GM23338 (cell line): ENCODE results near the gene FARSB. TPM values are rescaled to one million over a fixed set of nuclear protein-coding genes. Genes with fewer than 3 reads are reported as not detected.

Experiments used
- ATAC-seq: fragments of 200-7000 bp; cut with Tn5 transposase; 3 replicates; pipeline ENCODE4 v1.9.1; 2020
- DNase-seq: peaks from one replicate; pipeline ENCODE4 v3.0.0-alpha.2; 2015; ENCODE audit warnings: low spot score
- H2AFZ ChIP-seq: fragments of 200-600 bp; sonication (generic); 2 replicates; pipeline ENCODE4 v1.8.0; 2016; ENCODE audit warnings: antibody characterized with exemption, mild to moderate bottlenecking, moderate library complexity
- H3F3A ChIP-seq: fragments of 200-600 bp; sonication (generic); replicated peaks from 2 replicates; pipeline ENCODE4 v1.8.0; 2017; ENCODE audit warnings: antibody characterized with exemption, mixed run types, low read depth
- H3K27ac ChIP-seq: fragments of 200-600 bp; sonication (generic); 2 replicates; pipeline ENCODE4 v1.6.1; 2016; ENCODE audit warnings: low read depth
- H3K27me3 ChIP-seq: fragments of 200-600 bp; sonication (generic); 2 replicates; pipeline ENCODE4 v1.8.0; 2016; ENCODE audit warnings: mild to moderate bottlenecking, mixed run types, moderate library complexity; ENCODE audit not compliant: insufficient read depth
- H3K36me3 ChIP-seq: fragments of 200-600 bp; sonication (generic); 2 replicates; pipeline ENCODE4 v1.8.0; 2016; ENCODE audit warnings: mild to moderate bottlenecking; ENCODE audit not compliant: insufficient read depth
- H3K4me1 ChIP-seq: fragments of 200-600 bp; sonication (generic); 2 replicates; pipeline ENCODE4 v1.8.0; 2016; ENCODE audit warnings: mild to moderate bottlenecking, moderate library complexity; ENCODE audit not compliant: insufficient read depth
- H3K4me2 ChIP-seq: fragments of 200-600 bp; sonication (generic); 2 replicates; pipeline ENCODE4 v1.7.1; 2017; ENCODE audit warnings: mixed run types
- H3K4me3 ChIP-seq: fragments of 200-600 bp; sonication (generic); 2 replicates; pipeline ENCODE4 v1.6.1; 2016; ENCODE audit warnings: mixed run types
- H3K79me2 ChIP-seq: fragments of 200-600 bp; sonication (generic); replicated peaks from 2 replicates; pipeline ENCODE4 v1.8.0; 2017; ENCODE audit warnings: mild to moderate bottlenecking; ENCODE audit not compliant: insufficient read depth
- H3K9me2 ChIP-seq: fragments of 200-600 bp; sonication (generic); 2 replicates; pipeline ENCODE4 v1.8.0; 2017; ENCODE audit not compliant: insufficient read depth
- H4K20me1 ChIP-seq: fragments of 200-600 bp; sonication (generic); replicated peaks from 2 replicates; pipeline ENCODE4 v1.8.0; 2017; ENCODE audit warnings: mild to moderate bottlenecking; ENCODE audit not compliant: insufficient read depth
- H3K27ac Mint-ChIP-seq: 2 replicates; pipeline ENCODE4 v1.8.0; 2020; ENCODE audit warnings: inconsistent platforms, mild to moderate bottlenecking, moderate library complexity, mixed read lengths
- H3K27me3 Mint-ChIP-seq: 3 replicates; pipeline ENCODE4 v1.8.0; 2022; ENCODE audit warnings: low read depth, mild to moderate bottlenecking, moderate library complexity, mixed read lengths, inconsistent platforms; ENCODE audit not compliant: insufficient read depth, poor library complexity
- H3K36me3 Mint-ChIP-seq: 3 replicates; pipeline ENCODE4 v1.8.0; 2021; ENCODE audit warnings: low read depth, mild to moderate bottlenecking, inconsistent platforms, moderate library complexity, mixed read lengths
- H3K4me1 Mint-ChIP-seq: 3 replicates; pipeline ENCODE4 v1.8.0; 2020; ENCODE audit warnings: mild to moderate bottlenecking, inconsistent platforms, mixed read lengths
- H3K4me3 Mint-ChIP-seq: 3 replicates; pipeline ENCODE4 v1.8.0; 2021; ENCODE audit warnings: moderate library complexity, mild to moderate bottlenecking, inconsistent platforms, mixed read lengths
- H3K9me3 Mint-ChIP-seq: 3 replicates; pipeline ENCODE4 v1.8.0; 2020; ENCODE audit warnings: moderate library complexity, mild to moderate bottlenecking, inconsistent platforms, mixed read lengths
- CREB1 ChIP-seq: fragments of 250-450 bp; sonication (Bioruptor Pico); IDR thresholded peaks from 2 replicates; pipeline ENCODE4 v1.5.0; 2020; ENCODE audit warnings: low read depth, mild to moderate bottlenecking, moderate library complexity
- STAT1 ChIP-seq: IDR thresholded peaks from one replicate; pipeline ENCODE4 v1.6.1; 2016; ENCODE audit warnings: antibody characterized with exemption; ENCODE audit not compliant: unreplicated experiment
- polyA plus RNA-seq: library from polyadenylated mRNA; unstranded; fragments of >200 nt; fragmentation: Nextera tagmentation; extraction: Ambion mirVana; gene quantifications from 2 replicates; pipeline ENCODE4 v1.2.1, GENCODE V29; 2016
- total RNA-seq: library from RNA; depleted of rRNA; stranded (reverse); fragments of >200 nt; shearing (Covaris generic); gene quantifications from 2 replicates; pipeline ENCODE4 v1.2.3, GENCODE V29; 2014
- TF ChIP-seq, protein P1 (sequence below): IDR thresholded peaks from one replicate; pipeline ENCODE4 v1.6.1; 2018; ENCODE audit warnings: antibody characterized with exemption; ENCODE audit not compliant: unreplicated experiment
- TF ChIP-seq, protein P2 (sequence below), 2 experiments: fragments of 200-600 bp in 1 of 2; sonication (generic) in 1 of 2; conservative IDR thresholded peaks; 2 replicates each; pipeline versions ENCODE4 v1.5.1 to v1.6.1; 2016 to 2017; ENCODE audit warnings: antibody characterized with exemption in 2 of 2, low read depth in 2 of 2, mild to moderate bottlenecking in 2 of 2, moderate library complexity in 1 of 2

Gene FARSB
- total and polyA plus RNA-seq, 2 experiments from 2014 or later = 32.5 to 40.0 TPM

DNA sequence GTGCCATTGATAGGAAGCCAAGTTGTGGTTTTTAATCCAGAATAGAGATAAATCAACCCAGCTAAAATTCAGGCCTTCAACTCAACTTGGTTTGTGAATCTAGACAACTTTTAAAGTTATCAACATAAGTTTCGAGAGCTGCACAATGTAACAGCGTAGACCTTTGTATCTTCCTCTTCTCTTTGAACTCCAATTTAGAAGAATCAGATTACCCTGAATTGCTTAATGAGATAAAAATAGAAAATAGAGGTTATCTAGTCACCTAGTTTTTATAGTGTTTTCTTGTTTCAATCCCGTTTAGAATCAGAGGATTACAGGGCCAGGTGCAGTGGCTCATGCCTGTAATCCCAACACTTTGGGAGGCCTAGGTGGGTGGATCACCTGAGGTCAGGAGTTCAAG lies 27.9 kb upstream of the FARSB start (continued):
- TF ChIP-seq, protein P1, sequence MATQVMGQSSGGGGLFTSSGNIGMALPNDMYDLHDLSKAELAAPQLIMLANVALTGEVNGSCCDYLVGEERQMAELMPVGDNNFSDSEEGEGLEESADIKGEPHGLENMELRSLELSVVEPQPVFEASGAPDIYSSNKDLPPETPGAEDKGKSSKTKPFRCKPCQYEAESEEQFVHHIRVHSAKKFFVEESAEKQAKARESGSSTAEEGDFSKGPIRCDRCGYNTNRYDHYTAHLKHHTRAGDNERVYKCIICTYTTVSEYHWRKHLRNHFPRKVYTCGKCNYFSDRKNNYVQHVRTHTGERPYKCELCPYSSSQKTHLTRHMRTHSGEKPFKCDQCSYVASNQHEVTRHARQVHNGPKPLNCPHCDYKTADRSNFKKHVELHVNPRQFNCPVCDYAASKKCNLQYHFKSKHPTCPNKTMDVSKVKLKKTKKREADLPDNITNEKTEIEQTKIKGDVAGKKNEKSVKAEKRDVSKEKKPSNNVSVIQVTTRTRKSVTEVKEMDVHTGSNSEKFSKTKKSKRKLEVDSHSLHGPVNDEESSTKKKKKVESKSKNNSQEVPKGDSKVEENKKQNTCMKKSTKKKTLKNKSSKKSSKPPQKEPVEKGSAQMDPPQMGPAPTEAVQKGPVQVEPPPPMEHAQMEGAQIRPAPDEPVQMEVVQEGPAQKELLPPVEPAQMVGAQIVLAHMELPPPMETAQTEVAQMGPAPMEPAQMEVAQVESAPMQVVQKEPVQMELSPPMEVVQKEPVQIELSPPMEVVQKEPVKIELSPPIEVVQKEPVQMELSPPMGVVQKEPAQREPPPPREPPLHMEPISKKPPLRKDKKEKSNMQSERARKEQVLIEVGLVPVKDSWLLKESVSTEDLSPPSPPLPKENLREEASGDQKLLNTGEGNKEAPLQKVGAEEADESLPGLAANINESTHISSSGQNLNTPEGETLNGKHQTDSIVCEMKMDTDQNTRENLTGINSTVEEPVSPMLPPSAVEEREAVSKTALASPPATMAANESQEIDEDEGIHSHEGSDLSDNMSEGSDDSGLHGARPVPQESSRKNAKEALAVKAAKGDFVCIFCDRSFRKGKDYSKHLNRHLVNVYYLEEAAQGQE = no peak
- TF ChIP-seq, protein P2, sequence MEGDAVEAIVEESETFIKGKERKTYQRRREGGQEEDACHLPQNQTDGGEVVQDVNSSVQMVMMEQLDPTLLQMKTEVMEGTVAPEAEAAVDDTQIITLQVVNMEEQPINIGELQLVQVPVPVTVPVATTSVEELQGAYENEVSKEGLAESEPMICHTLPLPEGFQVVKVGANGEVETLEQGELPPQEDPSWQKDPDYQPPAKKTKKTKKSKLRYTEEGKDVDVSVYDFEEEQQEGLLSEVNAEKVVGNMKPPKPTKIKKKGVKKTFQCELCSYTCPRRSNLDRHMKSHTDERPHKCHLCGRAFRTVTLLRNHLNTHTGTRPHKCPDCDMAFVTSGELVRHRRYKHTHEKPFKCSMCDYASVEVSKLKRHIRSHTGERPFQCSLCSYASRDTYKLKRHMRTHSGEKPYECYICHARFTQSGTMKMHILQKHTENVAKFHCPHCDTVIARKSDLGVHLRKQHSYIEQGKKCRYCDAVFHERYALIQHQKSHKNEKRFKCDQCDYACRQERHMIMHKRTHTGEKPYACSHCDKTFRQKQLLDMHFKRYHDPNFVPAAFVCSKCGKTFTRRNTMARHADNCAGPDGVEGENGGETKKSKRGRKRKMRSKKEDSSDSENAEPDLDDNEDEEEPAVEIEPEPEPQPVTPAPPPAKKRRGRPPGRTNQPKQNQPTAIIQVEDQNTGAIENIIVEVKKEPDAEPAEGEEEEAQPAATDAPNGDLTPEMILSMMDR (conservative IDR thresholded peaks at IDR 0.05; ENCODE audit: low read depth in 2 of 2) = no peak

DNA sequence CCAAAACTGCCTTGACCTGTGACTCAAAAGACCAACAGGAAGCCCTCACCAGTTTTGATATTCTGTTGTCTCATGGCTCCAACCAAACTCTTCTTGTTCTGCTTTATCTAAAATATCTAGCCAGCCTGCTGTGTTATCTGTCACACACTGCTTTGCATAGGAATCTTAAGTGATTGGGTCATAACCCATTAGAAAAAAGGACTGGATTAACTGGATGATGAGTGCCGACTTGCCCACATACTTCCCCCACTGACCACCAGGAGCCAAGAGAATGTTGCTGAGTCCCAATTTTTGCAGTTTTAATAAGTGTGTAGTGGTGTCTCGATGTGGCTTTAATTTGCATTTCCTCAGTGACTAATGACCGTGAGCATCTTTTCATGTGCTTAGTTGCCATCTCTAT lies 22.1 kb upstream of the FARSB start:
- peak; percentile 14 for DNase-seq
- no peak overlapping the region for H2AFZ ChIP-seq
- no peaks in the 10 kb centered on the region for H4K20me1 ChIP-seq

More for the DNA sequence above, 22.1 kb upstream of the FARSB start:
- no peak overlapping the region for H3K4me3 Mint-ChIP-seq
- Histone ChIP-seq H3K36me3 (no peaks in the 10 kb centered on the region), H3K79me2 (no peaks in the 10 kb centered on the region), H3K4me2 (no peak overlapping the region), H3K4me1 (no peaks in the 10 kb centered on the region), H3K4me3 (no peak overlapping the region), H3K27ac (no peak overlapping the region), H3F3A (no peaks in the 10 kb centered on the region), H3K9me2 (no peaks in the 10 kb centered on the region), H3K27me3 (peaks cover 2% of the 10 kb centered on the region; the same call in 1 of the 2 replicates)
- no peaks in the 10 kb centered on the region for H3K4me1 Mint-ChIP-seq
- no peak overlapping the region for H3K27ac Mint-ChIP-seq
- TF ChIP-seq STAT1 (no peak), CREB1 (CRISPR knock-in tag) (no peak)
- TF ChIP-seq, protein P1 = no peak
- TF ChIP-seq, protein P2 (conservative IDR thresholded peaks at IDR 0.05; ENCODE audit: low read depth in 2 of 2) = peak in 1 of 2 experiments; percentile 28; a peak in 2 of 4 replicates
- H3K36me3 Mint-ChIP-seq = no peaks in the 10 kb centered on the region
- no peaks in the 10 kb centered on the region for H3K9me3 Mint-ChIP-seq
- ATAC-seq = no peak
- H3K27me3 Mint-ChIP-seq = peaks cover 1% of the 10 kb centered on the region
